Esophagus squamous epithelium (tissue), 5 donors: ENCODE data around the gene VWA8. TPM values are rescaled to one million over a fixed set of nuclear protein-coding genes. Genes with fewer than 3 reads are reported as not detected.
A peak's percentile ranks its signal among the peaks of the same experiment; 100 is the strongest.
"Not testable (repeated sequence)": the region's sequence is repeated elsewhere in the genome, so short reads cannot be mapped to it uniquely, and the experiment has no call there.

Experiments
- DNase-seq: peaks from one replicate; lab custom pipeline; 2025; lab: John Stamatoyannopoulos, UW
- H3K27ac ChIP-seq, 4 donors: fragments of 200-600 bp; sonication (generic); one replicate each; pipeline ENCODE4 v1.5.1; 2016 to 2019; ENCODE audit warnings: mild to moderate bottlenecking in 1 of 4
- H3K27me3 ChIP-seq, 4 donors: fragments of 200-600 bp; sonication (generic); 1 replicate in 3 of 4; 2 replicates in 1 of 4; pipeline versions ENCODE4 v1.5.1 to v1.6.0; 2017 to 2021; ENCODE audit warnings: antibody characterized with exemption in 1 of 4
- H3K36me3 ChIP-seq, 3 donors: fragments of 200-600 bp; sonication (generic); one replicate each; pipeline ENCODE4 v1.5.1; 2016 to 2019
- H3K4me1 ChIP-seq, 3 donors: fragments of 200-600 bp; sonication (generic); one replicate each; pipeline ENCODE4 v1.5.1; 2017 to 2019
- H3K4me3 ChIP-seq, 4 donors: fragments of 200-600 bp; sonication (generic); 1 replicate in 3 of 4; 2 replicates in 1 of 4; pipeline ENCODE4 v1.5.1; 2016 to 2019; ENCODE audit warnings: mild to moderate bottlenecking in 2 of 4, moderate library complexity in 1 of 4
- H3K9me3 ChIP-seq, 3 donors: fragments of 200-600 bp; sonication (generic); one replicate each; pipeline ENCODE4 v1.5.1; 2016 to 2019
- CTCF ChIP-seq, 6 experiments: fragments of 450-650 bp in 4 of 6; fragments of 200-600 bp in 2 of 6; sonication (generic) in 2 of 6; IDR thresholded peaks; one replicate each; pipeline ENCODE4 v1.5.1; 2016 to 2019; ENCODE audit warnings: antibody characterized with exemption in 6 of 6, mild to moderate bottlenecking in 4 of 6, moderate library complexity in 4 of 6
- POLR2A ChIP-seq, 4 donors: fragments of 450-650 bp; IDR thresholded peaks; one replicate each; pipeline ENCODE4 v1.6.1; 2017; ENCODE audit warnings: antibody characterized with exemption in 4 of 4, mild to moderate bottlenecking in 4 of 4, moderate library complexity in 3 of 4
- WGBS, 2 donors: methylation state at CpG; one replicate each; pipeline ENCODE4 v1.1.5; 2018; 5-methylcytosine and 5-hydroxymethylcytosine counted together
- intact Hi-C: fragments of 100-400 bp; cut with DNase I; formaldehyde crosslinking; loops from one replicate; pipeline ENCODE4 v1.15.0; 2022
- total RNA-seq, 4 donors: library from RNA; depleted of rRNA; stranded (reverse); fragments of >200 nt; gene quantifications; one replicate each; pipeline ENCODE4 v1.1.0, GENCODE V29; 2016
- donor health status: DM: yes; HTN: yes; CAD: no.

The VWA8 gene
- total RNA-seq, 4 donors from 2014 or later = 10.5 to 23.7 (median 17.3) TPM

GRCh38 chr13:41651413-41652058 lies 309.4 kb downstream of the VWA8 start:
- Histone ChIP-seq H3K4me1 (peaks cover 0 to 15% (median 0%) of the 10 kb centered on the region in 3 donors), H3K27ac (no peak overlapping the region), H3K4me3 (no peak overlapping the region), H3K36me3 (no peaks in the 10 kb centered on the region), H3K27me3 (no peaks in the 10 kb centered on the region), H3K9me3 (no peaks in the 10 kb centered on the region)
- intact Hi-C loops = loop anchor here (10.0 kb wide), 1 partner anchor 197 kb away; the partner anchor contains the start of gene RGCC
- 86 to 88% methylated on average over 1 of the region's 1 CpG for WGBS, 2 donors
- no peak for TF ChIP-seq POLR2A (IDR thresholded peaks at IDR 0.05)
- no peak for TF ChIP-seq CTCF (IDR thresholded peaks at IDR 0.05)
- no peak for DNase-seq

GRCh38 chr13:41650706-41651105 lies 310.2 kb downstream of the VWA8 start:
- Histone ChIP-seq H3K27ac (no peak overlapping the region), H3K9me3 (no peaks in the 10 kb centered on the region), H3K4me1 (peaks cover 0 to 19% (median 3%) of the 10 kb centered on the region in 3 donors), H3K27me3 (no peaks in the 10 kb centered on the region), H3K36me3 (no peaks in the 10 kb centered on the region), H3K4me3 (no peak overlapping the region)
- 93 to 100% methylated on average over 1 to 2 of the region's 2 CpGs for WGBS, 2 donors
- TF ChIP-seq POLR2A (IDR thresholded peaks at IDR 0.05) = no peak
- TF ChIP-seq CTCF (IDR thresholded peaks at IDR 0.05) = no peak
- intact Hi-C loops = loop anchor here (10.0 kb wide), 1 partner anchor 196 kb away; the partner anchor contains the start of gene RGCC
- DNase-seq = no peak

GRCh38 chr13:41649659-41650058 lies 311.2 kb downstream of the VWA8 start:
- 81 to 82% methylated on average over 3 of the region's 3 CpGs for WGBS, 2 donors
- no peaks in the 10 kb centered on the region for H3K9me3 ChIP-seq
- no peak for DNase-seq
- TF ChIP-seq CTCF (IDR thresholded peaks at IDR 0.05) = peak in 4 of 6 experiments; percentile 6 to 40 (median 12)
- no peak for TF ChIP-seq POLR2A (IDR thresholded peaks at IDR 0.05)
- H3K27me3 ChIP-seq = no peaks in the 10 kb centered on the region
- H3K36me3 ChIP-seq = no peaks in the 10 kb centered on the region
- no peak overlapping the region for H3K27ac ChIP-seq
- H3K4me3 ChIP-seq = no peak overlapping the region
- H3K4me1 ChIP-seq = peaks cover 0 to 30% (median 4%) of the 10 kb centered on the region in 3 donors
- intact Hi-C loops = loop anchor here (10.0 kb wide), 1 partner anchor 195 kb away; the partner anchor contains the start of gene RGCC

- Histone ChIP-seq H3K36me3 (no peaks in the 10 kb centered on the region), H3K27ac (peak overlapping the region in 2 of 4 donors; percentile 31 to 41), H3K9me3 (no peaks in the 10 kb centered on the region), H3K27me3 (no peaks in the 10 kb centered on the region), H3K4me3 (no peak overlapping the region), H3K4me1 (peaks cover 0 to 30% (median 4%) of the 10 kb centered on the region in 3 donors)
- intact Hi-C loops = no loop called here
- TF ChIP-seq POLR2A (IDR thresholded peaks at IDR 0.05) (no peak), CTCF (IDR thresholded peaks at IDR 0.05) (no peak)
- DNase-seq = no peak
- 36 to 50% methylated on average over 5 of the region's 5 CpGs for whole genome bisulfite sequencing, 2 donors
These were observed 312.5 kb downstream of the VWA8 start for GRCh38 chr13:41648314-41648935.

- H3K9me3 ChIP-seq, DNase-seq, H3K4me3 ChIP-seq, H3K36me3 ChIP-seq, intact Hi-C loops, H3K27me3 ChIP-seq: not testable (repeated sequence)
- 74 to 94% methylated on average over 10 of the region's 10 CpGs for WGBS, 2 donors
- Histone ChIP-seq H3K4me1 (peaks cover 0 to 30% (median 4%) of the 10 kb centered on the region in 3 donors), H3K27ac (peak overlapping the region in 3 of 4 donors; percentile 0 to 41 (median 11))
These were observed 313.1 kb downstream of the VWA8 start for GRCh38 chr13:41647699-41648313.
